Brain pericyte (primary cell): ENCODE measurements around the gene RUVBL1.

Experiments used
- DNase-seq: peaks from one replicate; pipeline ENCODE4 v3.0.0-alpha.2; 2012; ENCODE audit warnings: low read depth, low spot score

RUVBL1 gene

DNA sequence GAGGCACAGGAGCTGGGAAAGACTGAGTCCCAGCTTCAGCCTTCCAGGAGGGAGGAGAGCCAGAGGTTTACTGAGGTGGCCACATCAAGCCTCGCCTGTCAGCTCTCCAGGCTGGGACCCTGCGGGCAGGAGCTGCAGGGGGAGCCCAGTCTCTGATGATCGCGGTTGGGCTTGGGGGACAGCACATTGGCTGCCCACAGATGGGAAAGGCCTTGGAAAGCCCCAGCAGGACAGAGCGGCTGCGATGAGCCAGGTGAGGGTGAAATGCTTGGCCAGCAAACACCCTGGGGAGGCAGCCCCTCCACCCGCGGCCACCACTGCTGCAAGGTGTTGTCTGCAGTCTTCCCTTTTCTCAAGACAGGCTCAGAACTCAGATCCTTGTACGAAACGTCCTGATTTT, 40.2 kb downstream of the RUVBL1 start:
- no peak for DNase-seq

DNA sequence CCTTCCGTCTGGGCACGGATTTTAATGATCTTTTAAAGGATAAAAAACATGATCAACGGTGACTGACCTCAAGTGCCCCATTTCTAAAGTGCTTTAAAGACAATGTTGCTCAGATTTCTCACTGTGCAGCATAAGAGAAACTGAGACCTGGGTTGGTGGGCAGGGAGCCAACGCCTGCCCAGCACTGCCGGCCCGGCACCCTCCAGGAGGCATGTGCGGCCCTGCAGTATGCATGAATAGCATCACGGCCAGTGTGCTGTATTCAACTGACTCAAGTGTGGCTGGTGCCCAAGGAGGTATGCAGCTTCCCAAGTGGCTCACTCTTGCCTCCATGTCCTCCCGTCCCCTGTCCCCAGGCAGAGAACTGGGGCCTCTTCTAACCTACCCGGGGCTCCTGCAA, 41.1 kb downstream of the RUVBL1 start:
- no peak for DNase-seq

DNA sequence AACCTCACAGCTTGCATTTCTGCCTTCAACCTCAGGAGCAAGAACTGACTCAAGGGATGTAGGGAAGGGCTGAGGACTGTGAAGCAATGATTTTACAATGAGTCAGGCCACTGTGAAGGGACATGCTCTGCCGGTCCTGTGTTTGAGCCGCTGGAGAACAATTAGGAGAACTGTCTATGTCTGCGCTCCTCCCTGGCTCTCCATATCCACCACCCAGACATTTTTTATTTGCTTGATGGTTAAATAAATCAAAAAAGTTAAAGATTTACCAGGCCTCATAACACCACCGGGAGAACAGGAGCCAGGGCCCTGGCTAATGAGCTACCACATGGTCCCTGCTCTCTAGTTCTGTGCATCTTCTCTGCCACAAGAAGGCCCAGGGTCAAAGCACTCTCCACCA, 41.8 kb downstream of the RUVBL1 start:
- no peak for DNase-seq

DNA sequence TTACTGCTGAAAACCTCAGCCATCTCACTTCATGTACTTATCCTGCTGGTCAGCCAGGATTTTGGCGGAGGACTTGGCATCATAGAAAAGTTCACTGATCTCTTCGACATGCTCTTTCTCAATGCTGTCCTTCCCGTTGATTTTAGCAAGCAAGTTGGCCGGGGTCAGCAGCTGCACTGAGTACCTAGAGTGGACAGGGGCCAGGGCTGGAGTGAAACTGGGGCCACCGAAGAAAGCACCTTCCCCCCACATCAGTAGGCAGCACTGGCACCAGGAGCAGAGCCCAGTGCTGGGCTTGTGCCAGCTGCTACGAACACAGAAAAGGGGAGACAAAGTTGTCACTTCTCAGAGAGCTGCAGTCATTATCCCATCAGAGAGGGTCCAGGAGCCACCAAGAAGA, 42.4 kb downstream of the RUVBL1 start:
- DNase-seq, result no peak

DNA sequence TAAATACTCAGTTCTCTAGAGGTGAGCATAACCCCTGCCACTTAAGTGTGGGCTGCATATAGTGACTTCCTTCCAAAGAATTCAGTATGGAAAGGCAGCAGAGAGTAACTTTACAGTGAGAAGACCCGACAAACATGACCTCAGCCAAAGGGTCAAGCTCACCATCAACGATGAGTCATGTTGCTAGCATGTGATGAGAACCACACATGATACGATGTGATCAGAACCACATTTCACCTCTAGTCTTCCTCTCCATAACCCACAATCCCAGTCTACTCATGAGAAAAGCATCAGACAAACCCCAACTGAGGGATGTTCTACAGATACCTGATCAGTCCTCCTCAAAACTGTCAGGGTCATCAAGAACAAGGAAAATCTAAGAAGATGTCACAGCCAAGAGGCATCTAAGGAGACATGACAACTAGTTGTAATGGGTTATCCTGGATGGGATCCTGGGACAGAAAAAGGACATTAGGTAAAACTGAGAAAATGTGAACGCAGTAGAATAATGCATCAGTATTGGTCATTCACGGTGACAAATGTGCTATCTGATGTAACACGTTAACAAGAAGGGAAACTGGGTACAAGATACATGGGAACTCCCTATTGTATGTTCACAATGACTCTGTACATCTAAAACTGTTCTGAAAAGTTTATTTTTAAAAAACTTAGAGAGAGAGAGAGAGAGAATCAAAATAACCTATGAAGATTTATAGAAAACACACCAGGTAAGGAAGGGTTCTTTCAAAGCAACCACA, 43.1 kb downstream of the RUVBL1 start:
- DNase-seq, result peak; percentile 78

DNA sequence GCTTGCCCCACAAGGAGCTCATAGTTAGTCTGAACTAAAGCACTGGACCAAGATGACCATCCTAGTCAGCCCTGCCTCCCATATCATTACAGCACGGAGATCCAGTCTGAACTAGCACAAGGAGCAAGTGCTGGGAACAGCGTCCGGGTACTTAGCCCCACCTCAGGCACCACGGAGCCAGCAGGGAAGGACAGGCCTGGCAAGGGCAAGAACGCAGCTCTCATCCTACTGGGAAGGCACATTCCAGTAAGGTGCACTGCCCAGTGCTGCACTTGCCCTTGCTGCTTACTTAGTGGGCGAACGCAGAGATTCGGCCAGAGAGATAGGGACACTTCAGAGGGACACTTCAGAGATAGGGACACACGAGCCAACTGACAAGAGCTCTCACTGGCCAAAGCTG, 43.8 kb downstream of the RUVBL1 start:
- DNase-seq, result no peak

DNA sequence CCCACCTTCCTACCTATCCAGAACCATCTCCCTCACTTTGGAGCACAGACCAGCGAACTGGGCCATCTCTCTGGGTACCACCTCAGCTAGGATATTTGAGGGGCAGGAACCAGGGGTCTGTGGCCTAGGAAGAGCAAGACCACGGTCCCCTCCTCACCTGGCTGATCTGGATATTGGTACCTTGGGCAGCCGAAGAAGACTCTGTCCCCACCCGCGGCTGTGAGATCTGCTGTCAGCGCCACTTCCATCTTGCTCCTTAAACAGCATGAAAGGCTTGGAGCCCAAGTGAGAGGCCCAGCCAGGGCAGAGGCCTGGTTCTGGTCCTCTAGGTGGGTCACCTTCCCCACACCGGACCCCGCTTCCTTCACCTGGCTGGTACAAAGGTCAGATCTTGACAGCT, 44.7 kb downstream of the RUVBL1 start:
- DNase-seq, result no peak

DNA sequence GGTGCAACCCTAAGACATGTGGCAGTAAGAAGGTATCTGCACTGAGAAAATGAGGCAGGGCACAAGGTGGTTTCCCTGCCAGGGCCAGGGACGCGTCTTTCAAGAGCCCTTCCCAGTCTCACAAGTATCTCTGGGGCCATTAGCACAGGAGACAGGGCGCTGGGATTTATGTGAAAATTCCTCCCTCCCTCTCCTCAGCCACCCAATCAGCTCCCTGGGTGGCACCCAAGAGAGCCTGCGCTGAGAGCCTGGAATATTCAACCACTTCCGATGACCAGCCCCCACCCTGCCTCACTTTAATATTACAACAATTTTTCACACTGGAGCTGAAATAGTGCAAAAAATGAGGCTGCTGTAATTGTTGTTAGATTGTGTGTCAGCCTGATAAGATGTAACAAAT, 45.3 kb downstream of the RUVBL1 start:
- no peak for DNase-seq

DNA sequence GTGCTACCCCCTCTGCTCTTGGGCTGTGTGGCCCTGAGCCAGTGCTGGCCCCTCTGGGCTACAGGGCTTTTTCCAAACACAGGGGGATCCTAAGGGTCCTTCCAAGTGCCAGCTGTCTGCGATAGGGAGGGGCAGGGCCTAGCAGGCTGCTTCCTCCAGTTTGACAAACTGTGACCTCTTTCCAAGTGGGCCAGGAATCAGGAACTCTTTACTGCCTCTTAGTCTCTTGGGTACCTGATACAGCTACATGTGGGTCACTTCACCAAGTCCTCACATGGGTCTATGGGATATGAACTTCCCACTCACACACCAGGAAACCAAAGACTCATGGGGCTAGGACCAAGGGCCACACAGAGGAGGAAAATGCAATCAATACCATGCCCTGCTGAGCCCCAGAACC, 45.9 kb downstream of the RUVBL1 start:
- DNase-seq, result no peak

DNA sequence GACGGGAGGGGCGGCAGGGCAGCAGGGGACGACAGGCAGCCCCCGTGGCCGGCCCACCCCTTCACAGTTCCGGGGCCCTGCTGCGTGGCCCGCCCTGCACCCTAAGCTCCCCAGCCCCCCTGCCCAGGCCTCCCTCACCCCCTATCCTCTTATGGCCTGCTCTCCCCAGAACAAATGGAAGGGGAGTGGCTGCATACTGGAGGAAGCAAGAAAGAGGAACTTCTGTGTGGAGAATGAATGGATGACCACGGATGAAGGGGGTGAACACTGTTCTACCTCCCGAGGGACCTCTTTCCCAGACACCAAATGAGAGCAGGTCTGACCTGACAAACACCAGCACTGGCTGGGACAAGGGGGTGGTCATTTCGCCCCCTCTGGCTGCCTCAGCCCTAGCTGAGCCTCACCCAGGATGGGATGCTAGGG, 46.4 kb downstream of the RUVBL1 start:
- no peak for DNase-seq

DNA sequence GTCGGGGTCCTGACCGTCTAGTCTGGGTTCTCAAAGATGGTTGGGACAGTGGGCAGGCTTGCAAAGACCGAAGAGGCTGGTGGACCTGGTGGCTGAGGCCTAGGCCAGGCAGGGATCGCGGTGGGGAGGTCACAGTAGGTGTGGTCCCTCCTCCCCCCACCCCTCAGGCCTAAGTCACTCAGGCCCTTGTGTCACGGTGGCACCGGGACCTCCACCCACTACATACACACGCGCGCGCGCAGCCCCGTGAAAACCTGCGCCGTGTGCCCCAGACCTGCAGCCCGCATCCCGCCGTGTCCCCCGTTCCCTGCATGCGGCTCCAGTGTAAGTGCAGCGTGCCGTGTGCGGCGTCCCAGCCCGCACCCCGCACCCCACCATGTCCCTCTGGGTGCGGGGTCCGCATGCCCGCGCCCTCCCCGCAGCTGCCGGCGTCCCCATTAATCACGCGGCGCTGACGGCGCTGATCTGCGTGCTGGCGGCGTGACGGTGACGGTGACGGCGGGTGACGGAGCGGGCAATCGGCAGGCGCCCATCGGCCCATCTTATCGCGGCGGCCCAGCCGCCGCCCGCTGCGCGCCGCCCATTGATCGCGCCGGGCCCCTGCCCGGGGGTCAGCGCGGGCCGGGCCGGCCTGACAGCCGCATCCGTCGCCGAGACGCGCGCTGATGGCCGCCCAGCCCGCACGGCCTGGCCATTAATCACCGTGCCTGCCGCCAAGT, 47.0 kb downstream of the RUVBL1 start:
- DNase-seq, result no peak

DNA sequence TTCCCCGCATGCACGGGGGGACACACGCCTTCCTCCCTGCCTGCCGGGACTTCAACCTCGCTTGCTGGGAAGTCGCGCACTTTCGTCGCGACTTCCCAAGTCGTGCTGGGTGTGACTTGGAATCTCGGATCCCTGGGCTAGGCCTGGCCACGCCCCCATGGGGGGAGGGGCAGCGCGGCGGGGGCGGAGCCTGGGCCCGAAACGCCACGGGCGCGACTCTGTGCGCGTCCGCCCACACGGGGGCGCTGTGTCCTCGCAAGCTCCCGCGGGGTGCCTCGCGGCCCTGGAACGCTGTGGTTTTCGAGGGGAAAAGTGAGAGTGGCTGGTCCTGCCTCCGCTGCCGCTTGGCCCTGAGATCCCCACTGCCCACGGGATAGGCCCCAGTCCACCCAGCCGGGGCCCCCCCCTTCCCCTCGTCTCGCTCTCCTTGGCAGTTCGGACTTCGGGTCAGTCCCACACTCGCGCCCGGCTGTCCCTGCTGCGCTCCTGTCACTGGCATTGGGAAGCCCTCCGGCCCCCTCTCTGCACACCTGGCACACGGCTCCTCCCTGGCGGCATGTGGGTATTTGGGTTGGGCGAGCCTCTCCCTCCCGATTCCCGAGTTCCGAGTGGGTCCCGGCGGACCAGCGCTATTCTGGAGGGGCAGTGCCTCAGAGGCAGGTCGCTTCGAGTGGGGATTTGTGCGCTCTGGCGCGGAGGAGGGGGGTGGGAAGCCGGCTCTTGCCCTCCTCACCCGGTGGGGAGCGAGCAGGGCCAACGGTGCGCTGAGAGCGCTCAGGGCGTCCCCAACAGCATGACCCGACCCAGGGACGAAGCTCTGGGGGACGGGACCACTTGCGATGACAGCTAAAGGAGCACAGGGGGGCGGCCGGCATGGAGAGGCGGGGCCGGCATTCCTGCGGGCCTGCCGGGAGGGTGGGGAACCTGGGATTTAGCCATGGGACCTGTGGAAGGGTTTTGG, 47.8 kb downstream of the RUVBL1 start:
- peak; percentile 80 for DNase-seq

DNA sequence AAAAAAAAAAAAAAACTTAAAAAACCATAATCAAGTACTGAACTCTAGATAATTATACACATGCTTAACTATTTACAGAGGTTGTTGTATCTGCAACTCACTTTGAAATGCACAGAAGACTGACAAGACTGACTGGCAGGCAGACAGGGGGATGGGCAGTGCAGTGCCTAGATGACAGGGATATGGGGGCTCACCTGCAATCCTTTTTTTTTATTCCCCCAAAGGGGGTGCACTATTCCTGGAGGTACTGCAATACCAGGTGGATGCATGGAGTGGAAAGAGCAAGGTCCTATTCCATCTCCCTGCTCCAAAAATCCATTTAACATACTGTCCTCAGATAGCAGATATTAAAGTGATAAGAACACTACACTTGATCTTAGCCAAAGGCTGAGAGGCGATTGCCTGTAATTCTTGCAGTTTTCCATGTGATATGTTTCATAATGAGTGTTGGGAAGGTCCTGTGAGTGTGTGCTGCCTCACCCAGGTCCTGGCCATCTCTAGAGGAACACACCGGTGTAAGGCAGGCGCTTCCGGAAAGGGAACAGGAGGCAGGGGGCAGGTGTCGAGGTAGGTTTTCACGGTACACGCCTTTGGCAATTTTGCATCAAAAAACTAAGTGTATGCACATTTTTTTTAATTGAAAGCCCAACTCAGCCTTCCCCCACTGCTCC, 48.6 kb downstream of the RUVBL1 start:
- DNase-seq, result no peak

DNA sequence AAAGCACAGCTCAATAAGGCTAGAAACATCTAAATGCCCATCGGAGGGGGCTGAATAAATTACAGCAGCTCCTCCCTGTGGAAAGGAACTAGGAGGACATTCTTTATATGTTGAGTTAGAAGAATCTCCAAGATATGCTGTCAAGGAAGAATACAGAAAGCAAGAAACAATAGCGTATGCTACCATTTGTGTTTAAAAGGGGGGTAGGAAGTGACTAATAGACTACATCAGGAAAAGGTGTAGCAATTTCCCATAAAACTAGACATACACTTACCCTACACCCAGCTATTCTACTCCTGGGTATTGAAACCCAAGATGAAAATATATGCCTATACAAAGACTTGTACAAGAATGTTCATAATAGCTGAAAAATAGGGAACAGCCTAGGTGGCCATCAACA, 49.8 kb downstream of the RUVBL1 start:
- no peak for DNase-seq

DNA sequence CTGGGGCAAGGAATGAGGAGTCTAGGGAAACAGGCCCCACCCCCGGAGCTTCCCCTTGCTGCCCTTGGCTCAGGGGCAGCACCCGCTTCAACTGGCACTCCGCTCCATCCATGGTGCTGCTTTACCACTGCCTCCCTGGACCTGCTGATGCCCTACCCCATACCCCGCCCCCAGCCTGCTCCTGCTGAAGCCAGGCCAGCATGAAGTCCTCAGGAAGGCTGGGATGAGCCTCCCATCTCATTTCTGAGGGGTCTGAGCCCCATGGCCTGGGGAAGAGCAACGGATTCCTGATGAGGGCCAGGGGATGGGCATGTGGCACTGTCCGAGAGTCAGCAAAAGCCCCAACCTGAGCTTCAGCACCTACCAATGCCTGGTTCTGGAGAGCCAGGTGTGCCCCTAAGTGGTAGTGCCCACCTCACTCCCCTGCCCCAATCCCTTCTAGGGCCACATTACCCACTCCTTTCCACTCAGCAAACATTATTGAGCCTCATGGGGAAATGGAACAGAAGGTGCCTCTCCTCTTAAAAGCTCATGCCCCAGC, 50.4 kb downstream of the RUVBL1 start:
- DNase-seq, result no peak

DNA sequence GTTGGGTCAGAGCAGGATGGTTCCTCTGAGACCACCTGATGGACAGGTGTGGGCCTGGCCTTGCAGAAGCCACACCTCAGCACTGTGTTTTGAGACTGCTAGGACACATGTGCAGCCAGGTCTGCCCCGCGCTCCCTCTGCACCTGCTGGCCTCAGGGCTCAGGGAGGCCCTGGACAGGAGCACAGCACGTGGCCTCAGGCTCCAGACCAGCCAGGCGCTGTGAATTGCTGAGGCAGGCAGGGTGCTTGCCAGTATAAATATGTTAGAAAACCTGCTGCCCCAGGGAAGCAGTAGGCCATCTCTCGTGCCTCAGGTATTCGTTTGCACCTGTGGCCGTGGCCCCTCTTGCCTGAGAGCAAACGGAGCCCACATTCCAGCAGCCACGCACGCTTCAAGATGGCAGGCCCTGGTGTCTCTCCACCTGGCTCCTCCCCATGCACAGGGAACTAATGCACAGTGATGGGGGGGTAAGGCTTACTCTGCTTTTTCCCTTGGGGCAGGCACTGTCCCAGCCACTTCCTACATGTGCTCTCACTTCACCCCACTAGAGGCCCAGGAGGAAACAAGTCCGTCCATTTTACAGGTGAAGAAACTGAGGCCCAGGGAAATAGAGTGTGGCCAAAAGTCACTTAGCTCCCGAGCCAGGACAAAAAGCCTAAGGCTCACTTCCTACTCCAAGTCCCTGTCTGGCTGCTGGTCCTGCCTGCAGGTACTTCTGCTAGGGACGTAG, 51.0 kb downstream of the RUVBL1 start:
- DNase-seq, result no peak

DNA sequence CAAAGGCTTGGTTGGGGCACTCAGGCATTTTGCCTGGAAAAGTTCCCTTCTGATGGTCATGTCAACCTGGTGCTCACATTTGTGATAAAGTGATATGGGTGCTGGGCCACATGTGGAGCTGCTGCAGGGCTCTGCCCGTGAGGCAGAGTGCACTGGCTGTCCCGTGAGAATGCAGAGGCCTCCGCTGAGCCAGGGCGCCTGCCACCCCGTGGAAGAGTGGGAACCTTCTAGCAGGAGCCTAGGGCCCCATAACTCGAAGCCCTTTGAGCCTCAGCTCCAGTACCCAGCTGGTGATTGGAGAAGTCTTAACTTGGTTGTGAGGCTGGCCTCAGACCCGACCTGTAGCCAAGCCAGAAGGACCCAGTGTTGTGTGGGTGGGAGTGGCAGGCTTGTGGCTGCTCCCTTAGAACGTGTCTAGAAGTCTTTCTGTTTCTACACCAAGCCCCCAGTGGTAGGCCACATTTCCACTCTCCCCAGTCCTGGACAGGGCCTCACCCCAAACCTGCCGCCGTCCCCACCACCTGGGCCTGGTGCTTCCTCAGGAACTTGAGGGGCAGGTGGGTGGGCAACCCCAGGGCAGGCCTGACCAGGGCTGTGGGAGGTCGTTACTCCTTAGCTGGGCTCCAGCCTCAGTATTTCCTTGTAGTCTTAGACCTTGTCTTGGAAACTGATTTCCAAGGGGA, 51.7 kb downstream of the RUVBL1 start:
- no peak for DNase-seq

DNA sequence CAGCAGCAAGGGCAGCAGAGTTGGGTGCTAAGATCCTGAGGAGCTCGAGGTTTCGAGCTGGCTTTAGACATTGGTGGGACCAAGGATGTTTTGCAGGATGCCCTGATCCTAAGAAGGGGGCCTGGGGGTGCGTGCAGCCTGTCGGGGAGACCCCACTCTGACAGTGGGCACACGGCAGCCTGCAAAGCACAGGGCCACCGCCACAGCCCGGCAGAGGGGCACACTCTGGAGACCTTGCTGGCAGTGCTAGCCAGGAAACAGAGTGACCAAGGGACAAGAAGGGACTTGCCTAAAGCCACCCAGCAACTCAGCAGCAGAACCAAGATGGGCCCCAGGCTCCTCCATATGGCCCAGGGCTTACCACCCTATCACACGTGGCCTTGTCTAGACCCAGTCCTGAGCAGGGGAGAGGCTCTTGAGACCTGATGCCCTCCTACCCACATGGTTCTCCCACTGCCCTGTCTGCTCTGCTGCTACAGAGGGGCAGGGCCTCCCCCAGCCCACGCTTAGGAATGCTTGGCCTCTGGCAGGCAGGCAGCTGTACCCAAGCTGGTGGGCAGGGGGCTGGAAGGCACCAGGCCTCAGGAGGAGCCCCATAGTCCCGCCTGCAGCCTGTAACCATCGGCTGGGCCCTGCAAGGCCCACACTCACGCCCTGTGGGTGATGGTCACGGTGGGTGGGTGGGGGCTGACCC, 52.6 kb downstream of the RUVBL1 start:
- DNase-seq, result no peak

DNA sequence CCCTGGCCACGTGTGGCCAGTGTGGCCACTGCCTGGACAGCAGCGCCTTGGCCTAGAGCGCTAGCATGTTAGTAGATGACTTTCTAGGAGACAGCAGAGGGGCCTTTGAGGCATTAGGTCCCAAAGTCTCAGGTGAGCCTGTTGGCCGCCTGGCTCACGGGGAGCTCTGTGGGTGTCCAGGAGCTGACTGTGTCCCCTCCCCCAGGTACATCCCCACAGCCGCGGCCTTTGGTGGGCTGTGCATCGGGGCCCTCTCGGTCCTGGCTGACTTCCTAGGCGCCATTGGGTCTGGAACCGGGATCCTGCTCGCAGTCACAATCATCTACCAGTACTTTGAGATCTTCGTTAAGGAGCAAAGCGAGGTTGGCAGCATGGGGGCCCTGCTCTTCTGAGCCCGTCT, 54.3 kb downstream of the RUVBL1 start:
- no peak for DNase-seq
